Mesendoderm (in vitro differentiated cells): ENCODE results near the gene DDX53. TPM values are rescaled to one million over a fixed set of nuclear protein-coding genes. Genes with fewer than 3 reads are reported as not detected.

ENCODE experiments used
- DNase-seq: peaks from one replicate; pipeline ENCODE4 v3.0.0; 2013
- H2AK5ac ChIP-seq: 2 replicates; pipeline ENCODE4 v1.6.1; 2013; ENCODE audit warnings: low read length, inconsistent platforms
- H2BK120ac ChIP-seq: 2 replicates; pipeline ENCODE4 v1.6.1; 2013; ENCODE audit warnings: low read depth, mild to moderate bottlenecking, low read length, moderate library complexity, mixed read lengths
- H2BK15ac ChIP-seq: replicated peaks from 2 replicates; pipeline ENCODE4 v1.6.1; 2013; ENCODE audit warnings: low read depth, mild to moderate bottlenecking, moderate library complexity
- H2BK5ac ChIP-seq: 2 replicates; pipeline ENCODE4 v1.6.1; 2013; ENCODE audit warnings: low read length, inconsistent platforms
- H3K18ac ChIP-seq: 2 replicates; pipeline ENCODE4 v1.6.1; 2013; ENCODE audit warnings: mild to moderate bottlenecking, low read length, mixed read lengths
- H3K23ac ChIP-seq: one replicate; pipeline ENCODE4 v1.6.1; 2013; ENCODE audit warnings: low read length
- H3K27ac ChIP-seq: 2 replicates; pipeline ENCODE4 v1.5.1; 2013; ENCODE audit warnings: low read depth, mild to moderate bottlenecking, inconsistent platforms, low read length, moderate library complexity
- H3K27me3 ChIP-seq: 2 replicates; pipeline ENCODE4 v1.6.1; 2013; ENCODE audit warnings: low read length, control low read depth, mild to moderate bottlenecking, inconsistent platforms; ENCODE audit not compliant: insufficient read depth, poor library complexity
- H3K36me3 ChIP-seq: 2 replicates; pipeline ENCODE4 v1.6.1; 2013; ENCODE audit warnings: low read length, inconsistent platforms; ENCODE audit not compliant: control insufficient read depth, insufficient read depth
- H3K4ac ChIP-seq: one replicate; pipeline ENCODE4 v1.6.1; 2013; ENCODE audit warnings: low read depth, mild to moderate bottlenecking, low read length, moderate library complexity
- H3K4me1 ChIP-seq: 2 replicates; pipeline ENCODE4 v1.6.1; 2013; ENCODE audit warnings: low read depth, low read length, inconsistent platforms; ENCODE audit not compliant: control insufficient read depth
- H3K4me2 ChIP-seq: 2 replicates; pipeline ENCODE4 v1.6.1; 2013; ENCODE audit warnings: low read length
- H3K4me3 ChIP-seq: 2 replicates; pipeline ENCODE4 v1.5.1; 2013; ENCODE audit warnings: mild to moderate bottlenecking, low read length
- H3K56ac ChIP-seq: one replicate; pipeline ENCODE4 v1.6.1; 2013; ENCODE audit warnings: low read length
- H3K79me1 ChIP-seq: 2 replicates; pipeline ENCODE4 v1.6.1; 2013; ENCODE audit warnings: low read length, inconsistent platforms
- H3K79me2 ChIP-seq: 2 replicates; pipeline ENCODE4 v1.6.1; 2013; ENCODE audit warnings: mild to moderate bottlenecking, low read length; ENCODE audit not compliant: control insufficient read depth, insufficient read depth
- H3K9ac ChIP-seq: 2 replicates; pipeline ENCODE4 v1.6.1; 2013; ENCODE audit warnings: low read length, inconsistent platforms
- H4K5ac ChIP-seq: one replicate; pipeline ENCODE4 v1.6.1; 2013; ENCODE audit warnings: low read length
- H4K8ac ChIP-seq: one replicate; pipeline ENCODE4 v1.6.1; 2013; ENCODE audit warnings: low read depth, mild to moderate bottlenecking, control low read depth, low read length, moderate library complexity
- WGBS: extraction: QIAGEN DNeasy Blood & Tissue Kit; methylation state at CpG from one replicate; pipeline ENCODE4 v1.1.7; 2013; ENCODE audit warnings: low lambda C conversion rate, missing lambda C conversion rate; ENCODE audit not compliant: insufficient coverage; ENCODE audit errors: extremely low coverage; 5-methylcytosine and 5-hydroxymethylcytosine counted together
- polyA plus RNA-seq, 2 experiments: library from polyadenylated mRNA; stranded (reverse); fragments of 200-250 nt; gene quantifications; one replicate each; pipeline ENCODE4 v1.2.3, GENCODE V29; 2013

The DDX53 gene
- polyA plus RNA-seq (2013, experiment 1 of 2), result not detected
- polyA plus RNA-seq (2013, experiment 2 of 2), result not detected

- Histone ChIP-seq H3K79me2 (no peaks in the 10 kb centered on the region), H3K9ac (no peak within 1 kb of the TSS), H2BK5ac (no peak within 1 kb of the TSS), H3K27ac (no peak within 1 kb of the TSS), H3K4me3 (no peak within 1 kb of the TSS), H3K56ac (no peak within 1 kb of the TSS), H3K4me2 (no peak within 1 kb of the TSS), H3K4ac (no peak within 1 kb of the TSS), H4K8ac (no peak within 1 kb of the TSS), H2BK120ac (no peak within 1 kb of the TSS), H2AK5ac (no peak within 1 kb of the TSS), H3K18ac (no peak within 1 kb of the TSS), H3K23ac (no peak within 1 kb of the TSS), H2BK15ac (no peak within 1 kb of the TSS), H3K27me3 (no peaks in the 10 kb centered on the region), H3K79me1 (no peaks in the 10 kb centered on the region), H4K5ac (no peak within 1 kb of the TSS), H3K4me1 (no peaks in the 10 kb centered on the region), H3K36me3 (no peaks in the 10 kb centered on the region)
- no CpG with 5 or more reads among the region's 23 CpGs for WGBS
- no peak for DNase-seq
These were observed at the start of gene DDX53 for GRCh38 chrX:22999696-23000223. Gene DDX53 (plus strand): TSS chrX:22999960. CDS start chrX:23000058, 98 bp downstream.

DNA sequence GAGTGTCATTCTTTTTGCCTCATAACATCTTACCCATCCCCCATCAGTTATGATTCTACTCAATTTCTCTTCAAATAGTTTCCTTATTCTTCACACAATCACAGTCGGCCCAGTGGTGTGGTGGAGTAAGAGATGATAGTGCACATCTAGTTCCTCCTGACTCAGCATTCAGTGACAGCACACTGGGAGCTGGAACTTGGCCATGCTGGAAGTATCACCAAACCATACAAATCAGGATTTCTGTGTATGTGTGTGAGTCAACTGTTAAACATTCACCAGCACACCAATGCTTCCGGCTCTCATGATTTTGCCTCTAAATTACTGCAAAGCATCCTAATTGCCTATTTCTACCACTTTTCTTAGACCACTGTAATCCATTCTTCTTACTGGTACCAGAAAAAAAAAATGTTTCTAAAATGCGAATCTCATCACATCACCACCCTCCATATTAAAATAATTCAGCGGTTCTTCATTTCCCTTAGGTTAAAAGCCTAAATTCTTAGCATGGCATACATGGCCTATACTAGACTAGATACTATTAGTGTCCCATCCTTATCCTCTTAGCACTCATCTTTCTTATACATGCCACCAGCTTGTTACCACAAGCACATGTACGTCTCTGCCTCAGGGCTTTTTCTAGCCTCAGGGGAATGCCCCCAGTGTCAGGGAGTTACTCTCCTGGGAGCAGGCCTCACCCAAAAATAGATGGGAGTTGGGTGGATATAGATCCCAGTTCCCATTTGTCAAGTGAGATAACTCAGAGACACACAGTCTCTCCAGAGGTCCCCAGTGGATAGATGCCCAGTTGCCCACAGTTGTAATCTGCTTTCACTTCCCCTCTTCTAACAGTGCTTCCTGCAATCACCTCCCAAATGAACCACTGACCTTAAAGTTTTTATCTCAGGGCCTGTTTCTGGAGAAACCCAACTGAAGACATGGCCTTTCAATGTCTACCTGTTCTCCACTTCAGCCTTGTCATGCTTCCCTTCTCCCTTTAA, 49.2 kb upstream of the DDX53 start:
- Histone ChIP-seq H2AK5ac (no peak overlapping the region), H3K4ac (no peak overlapping the region), H3K9ac (no peak overlapping the region), H4K8ac (no peak overlapping the region), H3K4me3 (no peak overlapping the region), H3K23ac (no peak overlapping the region), H3K36me3 (no peaks in the 10 kb centered on the region), H3K27me3 (no peaks in the 10 kb centered on the region), H3K4me2 (no peak overlapping the region), H2BK15ac (no peak overlapping the region), H2BK120ac (no peak overlapping the region), H3K4me1 (no peaks in the 10 kb centered on the region), H3K79me1 (no peaks in the 10 kb centered on the region), H4K5ac (no peak overlapping the region), H3K79me2 (no peaks in the 10 kb centered on the region), H2BK5ac (no peak overlapping the region), H3K18ac (no peak overlapping the region), H3K27ac (no peak overlapping the region), H3K56ac (no peak overlapping the region)
- no peak for DNase-seq
- WGBS, result no CpG with 5 or more reads among the region's 5 CpGs

DNA sequence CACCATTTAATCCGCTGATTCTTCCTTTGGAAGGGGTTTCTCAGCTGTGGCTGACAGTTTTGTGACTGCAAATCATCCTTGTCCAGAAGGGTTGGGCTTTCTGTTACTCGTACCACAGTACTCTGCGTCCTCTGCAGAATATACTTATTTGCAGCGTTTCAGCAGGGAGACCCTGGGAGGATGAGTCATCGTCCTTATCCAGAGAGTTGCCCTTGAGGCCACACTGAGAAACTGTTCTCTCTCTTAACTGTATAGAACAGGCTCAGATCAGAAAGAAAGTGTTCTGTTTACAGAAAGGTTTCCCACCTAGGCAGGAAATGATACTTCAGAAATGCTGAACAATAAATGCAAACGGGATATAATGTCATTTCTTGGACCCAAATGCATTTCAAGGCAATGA, 47.8 kb upstream of the DDX53 start:
- peak; percentile 53 for DNase-seq
- H3K56ac ChIP-seq, result no peak overlapping the region
- no peak overlapping the region for H3K4me2 ChIP-seq
- H3K9ac ChIP-seq, result no peak overlapping the region
- no peaks in the 10 kb centered on the region for H3K36me3 ChIP-seq
- H3K4ac ChIP-seq, result no peak overlapping the region
- no peak overlapping the region for H3K18ac ChIP-seq
- no peak overlapping the region for H4K5ac ChIP-seq
- no peaks in the 10 kb centered on the region for H3K4me1 ChIP-seq
- no peaks in the 10 kb centered on the region for H3K79me1 ChIP-seq
- H3K27me3 ChIP-seq, result no peaks in the 10 kb centered on the region
- H2BK5ac ChIP-seq, result no peak overlapping the region
- WGBS, result no CpG with 5 or more reads among the region's 6 CpGs
- no peaks in the 10 kb centered on the region for H3K79me2 ChIP-seq
- H4K8ac ChIP-seq, result no peak overlapping the region
- no peak overlapping the region for H3K23ac ChIP-seq
- no peak overlapping the region for H2AK5ac ChIP-seq
- H3K4me3 ChIP-seq, result no peak overlapping the region
- no peak overlapping the region for H2BK120ac ChIP-seq
- no peak overlapping the region for H2BK15ac ChIP-seq
- H3K27ac ChIP-seq, result no peak overlapping the region

DNA sequence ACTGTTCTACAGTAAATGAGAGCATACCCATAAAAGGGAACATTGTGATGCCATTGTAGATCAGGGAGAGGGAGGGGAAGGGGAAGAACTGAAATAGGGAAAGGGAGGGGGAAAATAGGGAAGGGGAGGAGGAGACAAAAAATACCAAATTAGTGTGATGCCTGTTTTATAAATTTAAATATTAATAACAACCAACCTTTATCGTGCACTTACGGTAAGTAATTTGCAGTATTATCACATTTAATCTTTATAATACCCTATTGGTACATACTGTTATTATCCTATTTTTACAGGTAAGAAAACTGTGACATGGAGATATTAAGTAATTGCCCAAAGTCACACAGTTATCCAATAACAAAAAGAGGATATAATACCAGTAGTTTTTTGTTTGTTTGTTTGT, 41.5 kb upstream of the DDX53 start:
- H2AK5ac ChIP-seq, result no peak overlapping the region
- no peak overlapping the region for H2BK5ac ChIP-seq
- H3K27ac ChIP-seq, result no peak overlapping the region
- H3K56ac ChIP-seq, result no peak overlapping the region
- no peaks in the 10 kb centered on the region for H3K27me3 ChIP-seq
- H2BK120ac ChIP-seq, result no peak overlapping the region
- H4K5ac ChIP-seq, result no peak overlapping the region
- H3K9ac ChIP-seq, result no peak overlapping the region
- H4K8ac ChIP-seq, result no peak overlapping the region
- H3K4ac ChIP-seq, result no peak overlapping the region
- no peak for DNase-seq
- no peak overlapping the region for H3K23ac ChIP-seq
- H3K36me3 ChIP-seq, result no peaks in the 10 kb centered on the region
- no peaks in the 10 kb centered on the region for H3K79me1 ChIP-seq
- no peaks in the 10 kb centered on the region for H3K4me1 ChIP-seq
- H2BK15ac ChIP-seq, result no peak overlapping the region
- WGBS, result no CpG with 5 or more reads among the region's 2 CpGs
- no peaks in the 10 kb centered on the region for H3K79me2 ChIP-seq
- H3K18ac ChIP-seq, result no peak overlapping the region
- H3K4me2 ChIP-seq, result no peak overlapping the region
- H3K4me3 ChIP-seq, result no peak overlapping the region

DNA sequence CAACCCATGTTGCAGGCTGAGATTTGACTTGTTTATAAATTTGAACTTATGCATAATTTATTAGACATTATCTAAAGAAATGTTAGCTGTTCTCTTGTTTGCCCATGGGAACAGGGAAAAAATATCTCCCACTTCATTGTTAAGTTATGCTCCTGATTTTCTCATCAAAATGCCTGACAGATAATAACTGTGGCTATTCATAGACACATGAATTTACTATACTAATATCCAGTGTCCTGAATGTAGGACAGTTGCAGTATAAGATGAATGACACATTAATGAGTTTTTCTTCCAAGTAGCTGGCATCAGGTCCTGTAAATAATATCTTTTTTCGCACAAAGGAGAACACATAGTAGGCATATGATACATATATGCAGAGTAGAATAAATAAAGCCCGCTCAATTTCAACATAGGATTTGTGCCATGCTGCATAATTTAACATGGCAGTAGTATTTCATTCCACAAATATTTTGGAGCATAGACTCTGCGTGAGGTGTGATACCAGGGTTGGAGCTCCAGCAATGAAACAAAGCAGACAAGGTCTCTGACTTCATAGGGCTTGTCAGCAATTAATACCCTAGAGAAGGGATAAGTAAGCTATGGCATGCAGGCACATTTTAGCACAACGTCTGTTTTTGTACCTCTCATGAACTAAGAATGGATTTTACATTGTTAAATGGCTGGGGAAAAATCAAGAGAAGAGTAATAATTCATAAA, 40.4 kb upstream of the DDX53 start:
- Histone ChIP-seq H3K27me3 (no peaks in the 10 kb centered on the region), H2BK5ac (no peak overlapping the region), H3K4me2 (no peak overlapping the region), H3K56ac (no peak overlapping the region), H2BK120ac (no peak overlapping the region), H3K79me2 (no peaks in the 10 kb centered on the region), H3K4ac (no peak overlapping the region), H2BK15ac (no peak overlapping the region), H3K9ac (no peak overlapping the region), H3K4me1 (no peaks in the 10 kb centered on the region), H4K5ac (no peak overlapping the region), H3K27ac (no peak overlapping the region), H4K8ac (no peak overlapping the region), H3K18ac (no peak overlapping the region), H2AK5ac (no peak overlapping the region), H3K23ac (no peak overlapping the region), H3K4me3 (no peak overlapping the region), H3K79me1 (no peaks in the 10 kb centered on the region), H3K36me3 (no peaks in the 10 kb centered on the region)
- WGBS, result no CpG with 5 or more reads among the region's 4 CpGs
- DNase-seq, result no peak
